IgD-negative memory B cell (primary cell): ENCODE measurements around the gene KLHL30. TPM values are rescaled to one million over a fixed set of nuclear protein-coding genes. Genes with fewer than 3 reads are reported as not detected.

Source experiments
- H3K27ac Mint-ChIP-seq, 3 donors: one replicate each; pipeline ENCODE4 v1.8.0; 2020 to 2022; ENCODE audit warnings: mild to moderate bottlenecking in 3 of 3, mixed read lengths in 3 of 3, moderate library complexity in 1 of 3
- H3K27me3 Mint-ChIP-seq: one replicate; pipeline ENCODE4 v1.8.0; 2021; ENCODE audit warnings: mixed read lengths
- H3K36me3 Mint-ChIP-seq: one replicate; pipeline ENCODE4 v1.8.0; 2020; ENCODE audit warnings: mild to moderate bottlenecking, mixed read lengths
- H3K4me1 Mint-ChIP-seq, 3 donors: one replicate each; pipeline ENCODE4 v1.8.0; 2020 to 2022; ENCODE audit warnings: mixed read lengths in 3 of 3, mild to moderate bottlenecking in 1 of 3
- H3K4me3 Mint-ChIP-seq, 4 donors: one replicate each; pipeline ENCODE4 v1.8.0; 2020 to 2022; ENCODE audit warnings: mild to moderate bottlenecking in 4 of 4, mixed read lengths in 4 of 4, moderate library complexity in 3 of 4
- H3K9me3 Mint-ChIP-seq, 3 donors: one replicate each; pipeline ENCODE4 v1.8.0; 2020 to 2021; ENCODE audit warnings: mixed read lengths in 3 of 3, mild to moderate bottlenecking in 1 of 3
- polyA plus RNA-seq: library from polyadenylated mRNA; unstranded; fragments of 300-500 nt; fragmentation: Illumina TruSeq; gene quantifications from one replicate; pipeline ENCODE4 v1.2.3, GENCODE V29; 2021

The KLHL30 gene
- polyA plus RNA-seq, 1 donor from 2014 or later = not detected

GRCh38 chr2:238099714-238100048 is 38.8 kb upstream of the KLHL30 start:
- H3K27ac Mint-ChIP-seq = no peak overlapping the region

GRCh38 chr2:238100049-238100820 is 38.2 kb upstream of the KLHL30 start, which contains the start of gene ESPNL:
Gene ESPNL, plus strand, starts transcription at chr2:238100340. Its CDS starts 80 bp downstream, at chr2:238100420.
- peaks cover 11 to 15% (median 12%) of the 10 kb centered on the region in 3 donors for H3K4me1 Mint-ChIP-seq
- H3K36me3 Mint-ChIP-seq = no peaks in the 10 kb centered on the region
- no peaks in the 10 kb centered on the region for H3K27me3 Mint-ChIP-seq
- H3K9me3 Mint-ChIP-seq = no peaks in the 10 kb centered on the region
- H3K27ac Mint-ChIP-seq = peak within 1 kb of the TSS in 2 of 3 donors; percentile 52 to 97
- H3K4me3 Mint-ChIP-seq = peak within 1 kb of the TSS in 3 of 4 donors; percentile 65 to 95 (median 93)

More at GRCh38 chr2:238099714-238100048, 38.8 kb upstream of the KLHL30 start:
- Mint-ChIP-seq H3K36me3 (no peaks in the 10 kb centered on the region), H3K9me3 (no peaks in the 10 kb centered on the region), H3K27me3 (no peaks in the 10 kb centered on the region), H3K4me3 (peak overlapping the region in 2 of 4 donors; percentile 65 to 93), H3K4me1 (peaks cover 11 to 15% (median 12%) of the 10 kb centered on the region in 3 donors)

GRCh38 chr2:238100821-238101771 is 37.4 kb upstream of the KLHL30 start:
- no peaks in the 10 kb centered on the region for H3K9me3 Mint-ChIP-seq

GRCh38 chr2:238101891-238102841 is 36.3 kb upstream of the KLHL30 start:
- Mint-ChIP-seq H3K9me3 (no peaks in the 10 kb centered on the region), H3K4me3 (no peak overlapping the region), H3K4me1 (peaks cover 11 to 15% (median 12%) of the 10 kb centered on the region in 3 donors), H3K27ac (no peak overlapping the region), H3K27me3 (no peaks in the 10 kb centered on the region), H3K36me3 (no peaks in the 10 kb centered on the region)

More at GRCh38 chr2:238100821-238101771, 37.4 kb upstream of the KLHL30 start:
- Mint-ChIP-seq H3K27me3 (no peaks in the 10 kb centered on the region), H3K36me3 (no peaks in the 10 kb centered on the region), H3K27ac (no peak overlapping the region), H3K4me3 (peak overlapping the region in 1 of 4 donors; percentile 28), H3K4me1 (peaks cover 11 to 15% (median 12%) of the 10 kb centered on the region in 3 donors)

GRCh38 chr2:238102865-238103264 is 35.6 kb upstream of the KLHL30 start:
- no peaks in the 10 kb centered on the region for H3K9me3 Mint-ChIP-seq

GRCh38 chr2:238103465-238104225 is 34.8 kb upstream of the KLHL30 start:
- Mint-ChIP-seq H3K27ac (peak overlapping the region in 1 of 3 donors; percentile 84), H3K4me1 (peaks cover 14 to 24% (median 20%) of the 10 kb centered on the region in 3 donors), H3K9me3 (no peaks in the 10 kb centered on the region), H3K36me3 (no peaks in the 10 kb centered on the region), H3K4me3 (peak overlapping the region in 1 of 4 donors; percentile 45), H3K27me3 (peaks cover 2% of the 10 kb centered on the region)

More at GRCh38 chr2:238102865-238103264, 35.6 kb upstream of the KLHL30 start:
- H3K36me3 Mint-ChIP-seq = no peaks in the 10 kb centered on the region
- H3K27ac Mint-ChIP-seq = peak overlapping the region in 1 of 3 donors; percentile 84
- H3K4me3 Mint-ChIP-seq = no peak overlapping the region
- H3K27me3 Mint-ChIP-seq = no peaks in the 10 kb centered on the region
- H3K4me1 Mint-ChIP-seq = peaks cover 14 to 19% (median 18%) of the 10 kb centered on the region in 3 donors

GRCh38 chr2:238104226-238104690 is 34.2 kb upstream of the KLHL30 start:
- Mint-ChIP-seq H3K27me3 (peaks cover 2% of the 10 kb centered on the region), H3K4me1 (peaks cover 14 to 24% (median 20%) of the 10 kb centered on the region in 3 donors), H3K36me3 (no peaks in the 10 kb centered on the region), H3K27ac (no peak overlapping the region), H3K4me3 (no peak overlapping the region), H3K9me3 (no peaks in the 10 kb centered on the region)

GRCh38 chr2:238104691-238105371 is 33.6 kb upstream of the KLHL30 start:
- no peaks in the 10 kb centered on the region for H3K36me3 Mint-ChIP-seq
- no peaks in the 10 kb centered on the region for H3K9me3 Mint-ChIP-seq
- peaks cover 2% of the 10 kb centered on the region for H3K27me3 Mint-ChIP-seq
- H3K4me1 Mint-ChIP-seq = peaks cover 16 to 22% (median 18%) of the 10 kb centered on the region in 3 donors
- no peak overlapping the region for H3K27ac Mint-ChIP-seq
- H3K4me3 Mint-ChIP-seq = peak overlapping the region in 2 of 4 donors; percentile 37 to 46

- Mint-ChIP-seq H3K4me1 (peaks cover 16 to 22% (median 18%) of the 10 kb centered on the region in 3 donors), H3K27ac (no peak overlapping the region), H3K36me3 (no peaks in the 10 kb centered on the region), H3K27me3 (peaks cover 2% of the 10 kb centered on the region), H3K9me3 (no peaks in the 10 kb centered on the region), H3K4me3 (peak overlapping the region in 1 of 4 donors; percentile 37)
Observed at GRCh38 chr2:238105506-238106338, 32.7 kb upstream of the KLHL30 start.

- Mint-ChIP-seq H3K4me1 (peaks cover 16 to 22% (median 20%) of the 10 kb centered on the region in 3 donors), H3K27me3 (peaks cover 2% of the 10 kb centered on the region), H3K36me3 (no peaks in the 10 kb centered on the region), H3K27ac (no peak overlapping the region), H3K9me3 (peaks cover 0 to 2% (median 2%) of the 10 kb centered on the region in 3 donors), H3K4me3 (no peak overlapping the region)
Observed at GRCh38 chr2:238106339-238106697, 32.1 kb upstream of the KLHL30 start.

GRCh38 chr2:238106698-238107524 is 31.6 kb upstream of the KLHL30 start:
- H3K27ac Mint-ChIP-seq = peak overlapping the region; percentile 83 to 94 (median 93)
- peaks cover 0 to 2% (median 2%) of the 10 kb centered on the region in 3 donors for H3K9me3 Mint-ChIP-seq
- H3K4me3 Mint-ChIP-seq = peak overlapping the region; percentile 74 to 95 (median 88)
- no peaks in the 10 kb centered on the region for H3K36me3 Mint-ChIP-seq
- H3K27me3 Mint-ChIP-seq = peaks cover 2% of the 10 kb centered on the region
- peaks cover 16 to 23% (median 22%) of the 10 kb centered on the region in 3 donors for H3K4me1 Mint-ChIP-seq
